Adipose tissue (tissue), 3 donors: ENCODE data around the gene DLGAP3. TPM values are rescaled to one million over a fixed set of nuclear protein-coding genes. Genes with fewer than 3 reads are reported as not detected.

Source experiments
- H3K27ac ChIP-seq: one replicate; pipeline ENCODE4 v1.5.1; 2013; ENCODE audit warnings: low read depth, low read length
- WGBS, 3 donors: extraction: QIAGEN DNeasy Blood & Tissue Kit; methylation state at CpG; one replicate each; pipeline ENCODE4 v1.1.7; 2013; 5-methylcytosine and 5-hydroxymethylcytosine counted together
- polyA plus RNA-seq, 3 donors: library from polyadenylated mRNA; stranded (reverse); fragments of 200-250 nt; gene quantifications; one replicate each; pipeline ENCODE4 v1.2.3, GENCODE V29; 2013
- donor health status: healthy with polysubstance abuse.
- donor health status: Bipolar disorder and iron deficiency.
- donor health status: healthy.

The DLGAP3 gene
- polyA plus RNA-seq, 3 donors = 0.22 to 0.36 (median 0.28) TPM

- H3K27ac ChIP-seq = no peak overlapping the region
- WGBS, 3 donors = 20 to 36% (median 25%) methylated on average over 6 of the region's 6 CpGs
These were observed 76.7 kb downstream of the DLGAP3 start for GRCh38 chr1:34852677-34853217.

- WGBS, 3 donors = 53 to 78% (median 60%) methylated on average over 13 of the region's 13 CpGs
- no peak overlapping the region for H3K27ac ChIP-seq
These were observed 77.9 kb downstream of the DLGAP3 start for GRCh38 chr1:34851431-34852105.

GRCh38 chr1:34850382-34850781, 79.1 kb downstream of the DLGAP3 start:
- WGBS, 3 donors = 54 to 90% (median 80%) methylated on average over 6 of the region's 6 CpGs
- no peak overlapping the region for H3K27ac ChIP-seq

- 29 to 69% (median 66%) methylated on average over 7 of the region's 7 CpGs for WGBS, 3 donors
- H3K27ac ChIP-seq = no peak overlapping the region
These were observed 82.4 kb downstream of the DLGAP3 start for GRCh38 chr1:34847094-34847493.

- no peak overlapping the region for H3K27ac ChIP-seq
- 88 to 92% (median 89%) methylated on average over 2 of the region's 2 CpGs for WGBS, 3 donors
These were observed 83.2 kb downstream of the DLGAP3 start for GRCh38 chr1:34846265-34846664.

- 68 to 81% (median 78%) methylated on average over 16 of the region's 16 CpGs for WGBS, 3 donors
- H3K27ac ChIP-seq = no peak overlapping the region
These were observed 84.1 kb downstream of the DLGAP3 start for GRCh38 chr1:34845131-34845901.

- H3K27ac ChIP-seq = no peak overlapping the region
- 60 to 75% (median 65%) methylated on average over 4 of the region's 4 CpGs for WGBS, 3 donors
These were observed 85.2 kb downstream of the DLGAP3 start for GRCh38 chr1:34844252-34844634.

GRCh38 chr1:34843392-34844251, 85.8 kb downstream of the DLGAP3 start:
- H3K27ac ChIP-seq = no peak overlapping the region
- WGBS, 3 donors = 28 to 54% (median 52%) methylated on average over 14 of the region's 14 CpGs

- no peak overlapping the region for H3K27ac ChIP-seq
- 49 to 68% (median 59%) methylated on average over 4 of the region's 4 CpGs for WGBS, 3 donors
These were observed 86.5 kb downstream of the DLGAP3 start for GRCh38 chr1:34842952-34843371.

GRCh38 chr1:34842073-34842472, 87.4 kb downstream of the DLGAP3 start:
- WGBS, 3 donors = 46 to 58% (median 50%) methylated on average over 3 of the region's 3 CpGs
- no peak overlapping the region for H3K27ac ChIP-seq

- no peak overlapping the region for H3K27ac ChIP-seq
- 85 to 94% (median 88%) methylated on average over 3 of the region's 3 CpGs for WGBS, 3 donors
These were observed 89.0 kb downstream of the DLGAP3 start for GRCh38 chr1:34840426-34840825.

GRCh38 chr1:34839526-34840305, 89.7 kb downstream of the DLGAP3 start:
- no peak overlapping the region for H3K27ac ChIP-seq

GRCh38 chr1:34833711-34834110, 95.7 kb downstream of the DLGAP3 start:
- 60 to 93% (median 73%) methylated on average over 1 of the region's 1 CpG for WGBS, 3 donors
- H3K27ac ChIP-seq = no peak overlapping the region

More at GRCh38 chr1:34839526-34840305, 89.7 kb downstream of the DLGAP3 start:
- 74 to 82% (median 76%) methylated on average over 14 of the region's 14 CpGs for WGBS, 3 donors

- H3K27ac ChIP-seq = no peak overlapping the region
- 66 to 81% (median 80%) methylated on average over 6 of the region's 6 CpGs for WGBS, 3 donors
These were observed 97.7 kb downstream of the DLGAP3 start for GRCh38 chr1:34831721-34832246.

- WGBS, 3 donors = 74 to 84% (median 76%) methylated on average over 3 of the region's 3 CpGs
- no peak overlapping the region for H3K27ac ChIP-seq
These were observed 100.2 kb downstream of the DLGAP3 start for GRCh38 chr1:34829250-34829649.

GRCh38 chr1:34828611-34829010, 100.8 kb downstream of the DLGAP3 start:
- H3K27ac ChIP-seq = no peak overlapping the region
- WGBS, 3 donors = 38 to 81% (median 77%) methylated on average over 2 of the region's 2 CpGs

GRCh38 chr1:34827341-34827941, 102.0 kb downstream of the DLGAP3 start:
- 70 to 88% (median 86%) methylated on average over 5 of the region's 5 CpGs for WGBS, 3 donors
- H3K27ac ChIP-seq = no peak overlapping the region
